Type B pancreatic cell (in vitro differentiated cells): ENCODE data around the gene PTTG1IP2. TPM values are rescaled to one million over a fixed set of nuclear protein-coding genes. Genes with fewer than 3 reads are reported as not detected.

Experiments used
- DNase-seq: peaks from one replicate; pipeline ENCODE4 v3.0.0; 2021; ENCODE audit warnings: mixed read lengths; ENCODE audit not compliant: unreplicated experiment; ENCODE audit errors: extremely low spot score
- H3K27ac Mint-ChIP-seq: 2 replicates; pipeline ENCODE4 v1.8.0; 2021; ENCODE audit warnings: mild to moderate bottlenecking, mixed read lengths
- H3K27me3 Mint-ChIP-seq: 2 replicates; pipeline ENCODE4 v1.8.0; 2021; ENCODE audit warnings: mixed read lengths
- H3K36me3 Mint-ChIP-seq: 2 replicates; pipeline ENCODE4 v1.8.0; 2021; ENCODE audit warnings: mixed read lengths
- H3K4me1 Mint-ChIP-seq: one replicate; pipeline ENCODE4 v1.8.0; 2021; ENCODE audit warnings: mixed read lengths; ENCODE audit not compliant: unreplicated experiment
- H3K4me3 Mint-ChIP-seq: 2 replicates; pipeline ENCODE4 v1.8.0; 2021; ENCODE audit warnings: mild to moderate bottlenecking, mixed read lengths
- H3K9me3 Mint-ChIP-seq: 2 replicates; pipeline ENCODE4 v1.8.0; 2021; ENCODE audit warnings: mixed read lengths
- CTCF ChIP-seq: fragments of 200-600 bp; sonication (generic); conservative IDR thresholded peaks from 2 replicates; pipeline ENCODE4 v1.5.0; 2021; ENCODE audit warnings: antibody characterized with exemption, mild to moderate bottlenecking
- long read RNA-seq: library from polyadenylated mRNA; unstranded; transcript quantifications from one replicate; pipeline ENCODE4 v2.0.0, GENCODE V29; 2020
- total RNA-seq: library from RNA; stranded (reverse); gene quantifications from 2 replicates; pipeline ENCODE4 v1.2.1, GENCODE V29; 2021; ENCODE audit warnings: low replicate concordance

The PTTG1IP2 gene
- total RNA-seq: not detected in 2 replicates
- long read RNA-seq: 0 reads

GRCh38 chr7:90469554-90469953, at the start of gene PTTG1IP2:
TSS of gene PTTG1IP2 (plus strand) at chr7:90469639. CDS start at chr7:90469787, 148 bp downstream.
- no peak for DNase-seq
- TF ChIP-seq CTCF: no peak
- no peak within 1 kb of the TSS for H3K4me3 Mint-ChIP-seq
- H3K9me3 Mint-ChIP-seq: peaks cover 9% of the 10 kb centered on the region
- no peak within 1 kb of the TSS for H3K27ac Mint-ChIP-seq
- no peaks in the 10 kb centered on the region for H3K27me3 Mint-ChIP-seq
- no peaks in the 10 kb centered on the region for H3K36me3 Mint-ChIP-seq
- H3K4me1 Mint-ChIP-seq: peaks cover 5% of the 10 kb centered on the region

- H3K4me1 Mint-ChIP-seq: no peaks in the 10 kb centered on the region
- no peak overlapping the region for H3K4me3 Mint-ChIP-seq
- TF ChIP-seq CTCF: no peak
- H3K36me3 Mint-ChIP-seq: no peaks in the 10 kb centered on the region
- DNase-seq: no peak
- no peaks in the 10 kb centered on the region for H3K27me3 Mint-ChIP-seq
- H3K9me3 Mint-ChIP-seq: no peaks in the 10 kb centered on the region
- no peak overlapping the region for H3K27ac Mint-ChIP-seq
Observed at GRCh38 chr7:90421651-90422050, 47.8 kb upstream of the PTTG1IP2 start.

GRCh38 chr7:90424720-90425119, 44.7 kb upstream of the PTTG1IP2 start:
- Mint-ChIP-seq H3K4me3 (no peak overlapping the region), H3K9me3 (no peaks in the 10 kb centered on the region), H3K36me3 (no peaks in the 10 kb centered on the region), H3K27ac (no peak overlapping the region), H3K27me3 (no peaks in the 10 kb centered on the region), H3K4me1 (no peaks in the 10 kb centered on the region)
- TF ChIP-seq CTCF: no peak
- no peak for DNase-seq

- Mint-ChIP-seq H3K36me3 (no peaks in the 10 kb centered on the region), H3K9me3 (no peaks in the 10 kb centered on the region), H3K27me3 (no peaks in the 10 kb centered on the region), H3K4me3 (no peak overlapping the region), H3K27ac (no peak overlapping the region), H3K4me1 (peaks cover 1% of the 10 kb centered on the region)
- no peak for TF ChIP-seq CTCF
- DNase-seq: no peak
Observed at GRCh38 chr7:90425376-90425775, 44.1 kb upstream of the PTTG1IP2 start.

GRCh38 chr7:90430614-90431460, 38.6 kb upstream of the PTTG1IP2 start:
- no peak overlapping the region for H3K4me3 Mint-ChIP-seq
- no peak for TF ChIP-seq CTCF
- peaks cover 3% of the 10 kb centered on the region for H3K36me3 Mint-ChIP-seq
- DNase-seq: no peak
- H3K4me1 Mint-ChIP-seq: peaks cover 10% of the 10 kb centered on the region
- H3K27ac Mint-ChIP-seq: no peak overlapping the region
- no peaks in the 10 kb centered on the region for H3K27me3 Mint-ChIP-seq
- H3K9me3 Mint-ChIP-seq: no peaks in the 10 kb centered on the region
